H1 (cell line): ENCODE data around the gene GALNT5. TPM values are rescaled to one million over a fixed set of nuclear protein-coding genes. Genes with fewer than 3 reads are reported as not detected.

Experiments used
- CTCF ChIA-PET: fragments of 300-600 bp; sonication (Branson Sonifier 250); formaldehyde crosslinking; loops from one replicate; lab custom pipeline; 2021; ENCODE audit not compliant: partially characterized antibody; lab: Charles Lee
- POLR2A ChIA-PET: fragments of 300-600 bp; sonication (Branson Sonifier 250); formaldehyde crosslinking; loops from one replicate; lab custom pipeline; 2021; ENCODE audit warnings: inconsistent platforms; ENCODE audit not compliant: partially characterized antibody; lab: Charles Lee
- DNase-seq, 2 experiments: peaks; one replicate each; pipeline versions ENCODE4 v3.0.0 to v3.0.0-alpha.2; 2010 to 2022; ENCODE audit warnings: low spot score in 2 of 2, low read depth in 1 of 2, mixed read lengths in 1 of 2
- FAIRE-seq: peaks from 2 replicates; lab custom pipeline; 2011; peaks lifted over from hg19 to GRCh38; lab: Jason Lieb, UNC
- H2AFZ ChIP-seq: 2 replicates; pipeline ENCODE4 v1.8.1; 2012; ENCODE audit warnings: low read length, inconsistent platforms
- H2AK5ac ChIP-seq: 2 replicates; pipeline ENCODE4 v1.6.1; 2013; ENCODE audit warnings: low read depth, low read length
- H2BK120ac ChIP-seq: replicated peaks from 2 replicates; pipeline ENCODE3; 2013; ENCODE audit warnings: low read depth, low read length, inconsistent platforms
- H2BK12ac ChIP-seq: 2 replicates; pipeline ENCODE4 v1.6.1; 2013; ENCODE audit warnings: low read depth, low read length
- H2BK15ac ChIP-seq: 2 replicates; pipeline ENCODE4 v1.6.1; 2013; ENCODE audit warnings: low read length
- H2BK20ac ChIP-seq: 2 replicates; pipeline ENCODE4 v1.6.1; 2013; ENCODE audit warnings: low read length
- H2BK5ac ChIP-seq: 2 replicates; pipeline ENCODE4 v1.6.1; 2013; ENCODE audit warnings: low read depth, low read length
- H3K14ac ChIP-seq: 2 replicates; pipeline ENCODE4 v1.6.1; 2013; ENCODE audit warnings: inconsistent platforms; ENCODE audit not compliant: insufficient read length
- H3K18ac ChIP-seq: 2 replicates; pipeline ENCODE4 v1.6.1; 2013; ENCODE audit warnings: low read length; ENCODE audit errors: extremely low read depth
- H3K23ac ChIP-seq: 2 replicates; pipeline ENCODE4 v1.6.1; 2013; ENCODE audit warnings: inconsistent platforms; ENCODE audit not compliant: insufficient read length
- H3K23me2 ChIP-seq: 2 replicates; pipeline ENCODE4 v1.6.1; 2013; ENCODE audit warnings: low read depth, low read length
- H3K27ac ChIP-seq: 2 replicates; pipeline ENCODE4 v1.6.1; 2011; ENCODE audit warnings: low read depth, low read length, inconsistent platforms
- H3K27me3 ChIP-seq, 4 experiments: replicated peaks in 1 of 4; 1 replicate in 1 of 4; 2 replicates in 3 of 4; pipeline versions ENCODE4 v1.6.1 to v1.8.1; 2011 to 2013; ENCODE audit warnings: low read length in 3 of 4, mild to moderate bottlenecking in 3 of 4, inconsistent platforms in 2 of 4, mixed read lengths in 2 of 4, moderate library complexity in 1 of 4; ENCODE audit not compliant: control insufficient read depth in 3 of 4, insufficient read depth in 3 of 4; ENCODE audit errors: extremely low read depth in 1 of 4
- H3K36me3 ChIP-seq, 4 experiments: 2 replicates each; pipeline versions ENCODE4 v1.6.1 to v1.8.1; 2011 to 2013; ENCODE audit warnings: mild to moderate bottlenecking in 4 of 4, low read length in 3 of 4, moderate library complexity in 2 of 4, control low read depth in 1 of 4, inconsistent platforms in 1 of 4; ENCODE audit not compliant: insufficient read depth in 4 of 4, control insufficient read depth in 2 of 4
- H3K4ac ChIP-seq: replicated peaks from 2 replicates; pipeline ENCODE3; 2013; ENCODE audit warnings: low read length, low read depth, mixed read lengths, inconsistent platforms; ENCODE audit not compliant: insufficient read length
- H3K4me1 ChIP-seq, 4 experiments: replicated peaks in 1 of 4; 1 replicate in 1 of 4; 2 replicates in 3 of 4; pipeline versions ENCODE4 v1.6.1 to v1.8.1; 2011 to 2013; ENCODE audit warnings: low read length in 3 of 4, inconsistent platforms in 2 of 4, mixed read lengths in 1 of 4; ENCODE audit not compliant: insufficient read depth in 4 of 4, control insufficient read depth in 3 of 4
- H3K4me2 ChIP-seq, 2 experiments: 2 replicates each; pipeline versions ENCODE4 v1.6.1 to v1.8.1; 2011 to 2013; ENCODE audit warnings: low read depth in 2 of 2, low read length in 2 of 2, control low read depth in 1 of 2, inconsistent platforms in 1 of 2, mild to moderate bottlenecking in 1 of 2; ENCODE audit not compliant: insufficient read depth in 1 of 2
- H3K4me3 ChIP-seq, 4 experiments: fragments of 200-600, 300-600 bp in 1 of 4; sonication (generic), shearing (Covaris generic), sonication (Bioruptor Twin) in 1 of 4; 2 replicates each; pipeline versions ENCODE4 v1.5.1 to v1.8.1; 2011 to 2016; ENCODE audit warnings: low read length in 4 of 4, low read depth in 3 of 4, control low read depth in 2 of 4, inconsistent platforms in 2 of 4, mild to moderate bottlenecking in 2 of 4, mixed read lengths in 1 of 4, moderate library complexity in 1 of 4; ENCODE audit not compliant: insufficient read depth in 2 of 4; ENCODE audit errors: extremely low read depth in 1 of 4
- H3K56ac ChIP-seq: replicated peaks from 2 replicates; pipeline ENCODE3; 2013; ENCODE audit warnings: low read depth, mild to moderate bottlenecking, mixed read lengths, low read length, inconsistent platforms; ENCODE audit not compliant: insufficient read length
- H3K79me1 ChIP-seq: 2 replicates; pipeline ENCODE4 v1.6.1; 2013; ENCODE audit warnings: low read depth, low read length, control low read depth
- H3K79me2 ChIP-seq, 2 experiments: 2 replicates each; pipeline versions ENCODE4 v1.6.1 to v1.8.1; 2012 to 2013; ENCODE audit warnings: low read length in 2 of 2, mild to moderate bottlenecking in 2 of 2, inconsistent platforms in 1 of 2; ENCODE audit not compliant: insufficient read depth in 2 of 2, control insufficient read depth in 1 of 2
- H3K9ac ChIP-seq, 4 experiments: replicated peaks in 1 of 4; 1 replicate in 1 of 4; 2 replicates in 3 of 4; pipeline versions ENCODE4 v1.6.1 to v1.8.1; 2011 to 2013; ENCODE audit warnings: low read depth in 3 of 4, low read length in 3 of 4, control low read depth in 2 of 4, mild to moderate bottlenecking in 2 of 4, moderate library complexity in 2 of 4, inconsistent platforms in 1 of 4; ENCODE audit errors: extremely low read depth in 1 of 4
- H3K9me3 ChIP-seq, 2 experiments: 2 replicates each; pipeline versions ENCODE4 v1.6.1 to v1.8.1; 2012 to 2013; ENCODE audit warnings: mild to moderate bottlenecking in 2 of 2, moderate library complexity in 2 of 2, control low read depth in 1 of 2, inconsistent platforms in 1 of 2, low read depth in 1 of 2, low read length in 1 of 2, mixed read lengths in 1 of 2; ENCODE audit not compliant: insufficient read depth in 2 of 2
- H4K20me1 ChIP-seq, 2 experiments: replicated peaks in 1 of 2; 2 replicates each; pipeline versions ENCODE3 to v1.8.1; 2011 to 2013; ENCODE audit warnings: inconsistent platforms in 2 of 2, low read length in 2 of 2, mild to moderate bottlenecking in 1 of 2; ENCODE audit not compliant: insufficient read depth in 2 of 2, control insufficient read depth in 1 of 2
- H4K5ac ChIP-seq: 2 replicates; pipeline ENCODE4 v1.6.1; 2013; ENCODE audit warnings: low read length, low read depth, mixed read lengths, inconsistent platforms; ENCODE audit not compliant: insufficient read length
- H4K8ac ChIP-seq: 2 replicates; pipeline ENCODE4 v1.8.0; 2013; ENCODE audit warnings: mild to moderate bottlenecking, moderate library complexity, low read length, inconsistent platforms; ENCODE audit not compliant: insufficient read depth; ENCODE audit errors: extremely low read depth
- H4K91ac ChIP-seq: replicated peaks from 2 replicates; pipeline ENCODE3; 2013; ENCODE audit warnings: low read length, mixed read lengths, inconsistent platforms; ENCODE audit not compliant: insufficient read length
- HDAC2 ChIP-seq, 2 experiments: fragments of 300-600 bp in 1 of 2; sonication (generic) in 1 of 2; IDR thresholded peaks; 2 replicates each; pipeline ENCODE4 v1.6.1; 2011 to 2012; ENCODE audit warnings: low read depth in 2 of 2, low read length in 2 of 2, mild to moderate bottlenecking in 2 of 2, moderate library complexity in 2 of 2, borderline replicate concordance in 1 of 2, inconsistent platforms in 1 of 2
- KDM4A ChIP-seq: IDR thresholded peaks from one replicate; pipeline ENCODE4 v1.7.1; 2012; ENCODE audit warnings: low read depth, mild to moderate bottlenecking, moderate library complexity, low read length, inconsistent platforms; ENCODE audit not compliant: severe bottlenecking
- KDM5A ChIP-seq: fragments of 200-600 bp; IDR thresholded peaks from 2 replicates; pipeline ENCODE4 v1.7.1; 2012; ENCODE audit warnings: mild to moderate bottlenecking, low read length, inconsistent platforms, mixed read lengths
- PHF8 ChIP-seq: fragments of 200-600 bp; sonication (generic); conservative IDR thresholded peaks from 2 replicates; pipeline ENCODE4 v1.7.1; 2012; ENCODE audit warnings: low read depth, mild to moderate bottlenecking, inconsistent platforms, low read length, moderate library complexity
- POLR2A ChIP-seq, 2 experiments: IDR thresholded peaks; 1 replicate in 1 of 2; 2 replicates in 1 of 2; pipeline ENCODE4 v1.6.1; 2011; ENCODE audit warnings: low read depth in 2 of 2, low read length in 2 of 2, mild to moderate bottlenecking in 2 of 2; ENCODE audit errors: control extremely low read depth in 1 of 2
- RAD21 ChIP-seq, 2 experiments: IDR thresholded peaks in 1 of 2; conservative IDR thresholded peaks in 1 of 2; 2 replicates each; pipeline ENCODE4 v1.6.1; 2011; ENCODE audit warnings: low read depth in 2 of 2, low read length in 2 of 2, improper control_type of control experiment in 1 of 2, inconsistent platforms in 1 of 2, mild to moderate bottlenecking in 1 of 2, moderate library complexity in 1 of 2
- YY1 ChIP-seq: IDR thresholded peaks from 2 replicates; pipeline ENCODE4 v1.6.1; 2011; ENCODE audit warnings: low read depth, mild to moderate bottlenecking, low read length
- WGBS, 2 experiments: shearing (Covaris generic) in 1 of 2; methylation state at CpG; one replicate each; pipeline versions ENCODE4 v1.1.6 to v1.1.7; 2013 to 2015; ENCODE audit warnings: low lambda C conversion rate in 2 of 2, mixed read lengths in 2 of 2, inconsistent platforms in 1 of 2, low coverage in 1 of 2, missing lambda C conversion rate in 1 of 2; ENCODE audit not compliant: insufficient replicate concordance in 2 of 2, insufficient coverage in 1 of 2, insufficient read length in 1 of 2; ENCODE audit errors: extremely low coverage in 1 of 2, missing lambda C conversion rate in 1 of 2; 5-methylcytosine and 5-hydroxymethylcytosine counted together
- polyA plus RNA-seq, 7 experiments: library from polyadenylated mRNA; depleted of rRNA in 3 of 7; stranded (reverse) in 5 of 7; unstranded in 2 of 7; fragments of >200 nt in 5 of 7; fragments of 200-250 nt in 2 of 7; gene quantifications; 1 replicate in 5 of 7; 2 replicates in 1 of 7; 4 replicates in 1 of 7; pipeline versions ENCODE4 v1.2.1 to v1.2.3, GENCODE V29; 2011 to 2013; ENCODE audit warnings: missing spikeins in 2 of 7, mixed read lengths in 2 of 7
- total RNA-seq: library from RNA; stranded (reverse); fragmentation: NEBNext Ultra II Directional; extraction: Animal tissue kit (Norgen Biotek cat#: 25700); gene quantifications from 2 replicates; pipeline ENCODE4 v1.2.1, GENCODE V29; 2021
- TF ChIP-seq, protein P1 (sequence below): IDR thresholded peaks from 2 replicates; pipeline ENCODE4 v1.6.1; 2012; ENCODE audit warnings: inconsistent platforms

The GALNT5 gene
- total and polyA plus RNA-seq, 2 of the 8 experiments (the other 6 are each of a cell fraction or from before 2014, with no cell fraction given): 0.02 to 0.06 TPM

DNA sequence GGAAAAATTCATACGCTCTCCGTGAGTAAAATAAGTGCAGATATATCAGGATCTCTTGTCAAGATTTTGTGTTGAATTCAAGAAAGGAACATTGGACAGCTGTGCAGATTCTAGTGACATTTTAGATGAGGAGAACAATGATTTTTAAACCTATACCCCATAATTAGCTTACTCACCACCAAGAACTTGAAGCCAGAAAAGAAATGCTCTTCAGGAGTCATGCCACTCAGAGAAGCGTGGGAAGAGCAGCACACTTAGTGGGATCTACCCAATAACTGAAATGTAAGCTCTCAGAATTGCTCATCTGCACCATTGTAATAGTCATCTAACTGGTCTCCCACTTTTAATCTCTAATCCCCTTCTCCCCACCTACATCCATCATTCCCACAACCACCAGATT, 77.3 kb downstream of the GALNT5 start:
- H4K20me1 ChIP-seq: no peaks in the 10 kb centered on the region
- no peak overlapping the region for H3K4ac ChIP-seq
- no peak overlapping the region for H3K4me3 ChIP-seq
- WGBS, 2 experiments: 91% methylated on average over 3 of the region's 3 CpGs; no CpG with 5 or more reads in 1 of the 2 experiments
- no peak overlapping the region for H3K4me2 ChIP-seq
- no peak overlapping the region for H3K56ac ChIP-seq
- no peak overlapping the region for H2AK5ac ChIP-seq
- POLR2A ChIA-PET: no interaction called here
- H2AFZ ChIP-seq: no peak overlapping the region
- H4K5ac ChIP-seq: no peak overlapping the region
- no peak overlapping the region for H2BK5ac ChIP-seq
- no peak overlapping the region for H3K9ac ChIP-seq
- H3K18ac ChIP-seq: no peak overlapping the region
- H3K27ac ChIP-seq: no peak overlapping the region
- no peak for TF ChIP-seq HDAC2 (IDR thresholded peaks at IDR 0.05; ENCODE audit: borderline replicate concordance in 1 of 2, low read depth in 2 of 2, low read length in 2 of 2)
- TF ChIP-seq YY1: no peak
- no peak for TF ChIP-seq KDM5A
- TF ChIP-seq POLR2A (IDR thresholded peaks at IDR 0.05; ENCODE audit: control extremely low read depth in 1 of 2, low read depth in 2 of 2, low read length in 2 of 2): no peak
- TF ChIP-seq, protein P1, sequence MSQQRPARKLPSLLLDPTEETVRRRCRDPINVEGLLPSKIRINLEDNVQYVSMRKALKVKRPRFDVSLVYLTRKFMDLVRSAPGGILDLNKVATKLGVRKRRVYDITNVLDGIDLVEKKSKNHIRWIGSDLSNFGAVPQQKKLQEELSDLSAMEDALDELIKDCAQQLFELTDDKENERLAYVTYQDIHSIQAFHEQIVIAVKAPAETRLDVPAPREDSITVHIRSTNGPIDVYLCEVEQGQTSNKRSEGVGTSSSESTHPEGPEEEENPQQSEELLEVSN: no peak
- no peak for TF ChIP-seq KDM4A
- no peak for TF ChIP-seq PHF8
- TF ChIP-seq RAD21 (IDR thresholded peaks at IDR 0.05 in 1 of 2, conservative IDR thresholded peaks at IDR 0.05 in 1 of 2; ENCODE audit: low read depth in 2 of 2, low read length in 2 of 2): no peak
- TF ChIP-seq, all 59 proteins: peak for 0
- Histone ChIP-seq H2BK12ac (no peak overlapping the region), H3K9me3 (no peaks in the 10 kb centered on the region), H3K79me1 (no peaks in the 10 kb centered on the region), H2BK120ac (no peak overlapping the region), H2BK20ac (no peak overlapping the region), H3K23me2 (no peaks in the 10 kb centered on the region), H3K79me2 (no peaks in the 10 kb centered on the region), H3K4me1 (no peaks in the 10 kb centered on the region), H3K23ac (no peak overlapping the region), H4K8ac (no peak overlapping the region), H3K36me3 (no peaks in the 10 kb centered on the region), H3K14ac (no peak overlapping the region), H2BK15ac (no peak overlapping the region), H4K91ac (no peak overlapping the region), H3K27me3 (no peaks in the 10 kb centered on the region)
- DNase-seq (no peak), FAIRE-seq (no peak)
- CTCF ChIA-PET: interaction anchor here (0.7 to 16.0 kb wide), 19 partner anchors 9 to 516 kb away, joined by 3 to 299 read pairs (median 11); partner anchors contain the start of gene ERMN
